GM12874 (cell line): ENCODE results near the gene ATP1A3.

ENCODE experiments used
- CTCF ChIP-seq: IDR thresholded peaks from 2 replicates; pipeline ENCODE4 v1.5.1; 2011; ENCODE audit warnings: low read depth, mild to moderate bottlenecking, control low read depth, low read length, moderate library complexity; ENCODE audit not compliant: insufficient read depth

ATP1A3 gene

GRCh38 chr19:41999878-42000208, 5.8 kb upstream of the ATP1A3 start:
- TF ChIP-seq CTCF = no peak

- no peak for TF ChIP-seq CTCF
Measured at GRCh38 chr19:41999071-41999877, 5.2 kb upstream of the ATP1A3 start.

- peak; percentile 69 for TF ChIP-seq CTCF
Measured at GRCh38 chr19:41998246-41999020, 4.4 kb upstream of the ATP1A3 start.

- TF ChIP-seq CTCF = no peak
Measured at GRCh38 chr19:41997851-41998229, 3.8 kb upstream of the ATP1A3 start.

GRCh38 chr19:41997121-41997850, 3.3 kb upstream of the ATP1A3 start:
- TF ChIP-seq CTCF = no peak

GRCh38 chr19:41995959-41996797, 2.1 kb upstream of the ATP1A3 start:
- no peak for TF ChIP-seq CTCF
